ENCODE measurements around the gene COL21A1. TPM values are rescaled to one million over a fixed set of nuclear protein-coding genes. Genes with fewer than 3 reads are reported as not detected.

Gene COL21A1
- total and polyA plus RNA-seq, 2 donors (not counting 1 experiment from before 2014, with no cell fraction given), result 6.9 to 28.2 TPM

DNA sequence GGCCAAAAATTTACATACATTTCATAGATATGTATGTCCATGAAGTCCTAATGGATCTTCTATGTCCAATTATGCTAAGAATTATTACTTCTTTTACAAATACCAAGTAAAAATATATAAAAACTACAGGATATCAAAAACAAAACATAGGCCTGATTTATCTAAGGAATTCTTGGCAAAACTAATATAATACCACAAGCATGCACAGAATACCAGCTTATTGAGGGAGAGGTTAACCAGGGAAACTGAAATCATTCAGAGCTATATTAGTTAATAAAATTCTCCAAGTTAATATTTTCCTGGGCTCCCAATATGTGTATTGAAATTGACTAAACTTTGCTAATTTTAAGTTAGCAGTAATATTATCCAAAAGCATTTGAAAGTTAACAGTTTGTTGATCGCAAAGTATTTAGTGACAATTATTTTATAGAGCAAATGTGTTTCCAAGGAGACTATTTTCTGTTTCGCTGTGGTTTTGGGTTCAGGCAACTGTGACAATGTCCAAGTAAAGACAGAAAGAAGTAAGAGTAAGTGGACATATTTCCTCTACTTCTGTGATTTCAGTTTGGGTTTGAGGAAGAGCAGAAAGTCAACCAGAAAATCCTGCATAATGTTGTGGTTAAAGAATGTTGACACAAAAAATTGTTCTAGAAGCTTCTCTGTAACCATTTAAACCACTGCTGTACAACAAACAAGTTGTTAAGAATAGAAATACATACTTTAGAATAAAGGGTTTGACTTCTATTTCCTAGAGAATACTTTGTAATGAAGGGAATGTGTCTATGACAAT is 167.4 kb downstream of the COL21A1 start:
- Histone ChIP-seq H3K4me2 (ENCODE audit: extremely low read depth, insufficient read depth, low read length) (no peak overlapping the region), H3K27ac (ENCODE audit: insufficient read depth, low read length) (no peak overlapping the region)
- no peak for TF ChIP-seq EZH2 (IDR thresholded peaks at IDR 0.05; ENCODE audit: low read length, missing control alignments)
- TF ChIP-seq, protein P1, sequence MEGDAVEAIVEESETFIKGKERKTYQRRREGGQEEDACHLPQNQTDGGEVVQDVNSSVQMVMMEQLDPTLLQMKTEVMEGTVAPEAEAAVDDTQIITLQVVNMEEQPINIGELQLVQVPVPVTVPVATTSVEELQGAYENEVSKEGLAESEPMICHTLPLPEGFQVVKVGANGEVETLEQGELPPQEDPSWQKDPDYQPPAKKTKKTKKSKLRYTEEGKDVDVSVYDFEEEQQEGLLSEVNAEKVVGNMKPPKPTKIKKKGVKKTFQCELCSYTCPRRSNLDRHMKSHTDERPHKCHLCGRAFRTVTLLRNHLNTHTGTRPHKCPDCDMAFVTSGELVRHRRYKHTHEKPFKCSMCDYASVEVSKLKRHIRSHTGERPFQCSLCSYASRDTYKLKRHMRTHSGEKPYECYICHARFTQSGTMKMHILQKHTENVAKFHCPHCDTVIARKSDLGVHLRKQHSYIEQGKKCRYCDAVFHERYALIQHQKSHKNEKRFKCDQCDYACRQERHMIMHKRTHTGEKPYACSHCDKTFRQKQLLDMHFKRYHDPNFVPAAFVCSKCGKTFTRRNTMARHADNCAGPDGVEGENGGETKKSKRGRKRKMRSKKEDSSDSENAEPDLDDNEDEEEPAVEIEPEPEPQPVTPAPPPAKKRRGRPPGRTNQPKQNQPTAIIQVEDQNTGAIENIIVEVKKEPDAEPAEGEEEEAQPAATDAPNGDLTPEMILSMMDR (conservative IDR thresholded peaks at IDR 0.05 in 1 of 2, IDR thresholded peaks at IDR 0.05 in 1 of 2; ENCODE audit: low read depth in 1 of 2, low read length in 2 of 2), result no peak

DNA sequence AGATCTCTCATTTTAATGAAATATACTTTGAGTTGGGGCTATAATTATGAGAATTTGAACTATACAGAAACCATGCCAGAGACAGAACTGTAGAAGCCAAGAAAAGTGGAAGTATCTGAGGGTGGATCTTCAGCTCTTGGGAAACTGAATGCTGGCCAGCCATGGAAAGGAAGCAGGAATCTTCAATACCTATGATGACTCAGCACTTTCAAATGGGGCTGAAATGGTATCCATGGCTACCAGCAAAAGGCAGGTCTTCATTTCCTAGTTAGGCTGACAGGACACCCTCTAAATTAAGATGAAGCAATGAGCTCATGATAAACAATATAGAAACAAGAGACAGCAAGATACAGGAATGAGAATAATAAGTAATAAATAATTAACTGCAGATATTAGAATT is 171.3 kb downstream of the COL21A1 start:
- DNase-seq (ENCODE audit: low read depth in 2 of 2), result no peak
- no peaks in the 10 kb centered on the region for H4K20me1 ChIP-seq (ENCODE audit: control insufficient read depth, extremely low read depth, insufficient read depth, low read length)
- no peak overlapping the region for H3K9ac ChIP-seq (ENCODE audit: insufficient read depth, low read length)
- H3K4me3 ChIP-seq (replicated peaks in 1 of 4; ENCODE audit: control extremely low read depth in 1 of 4, insufficient read depth in 1 of 4, low read depth in 3 of 4, low read length in 4 of 4), result no peak overlapping the region
- no peak for TF ChIP-seq EZH2 (IDR thresholded peaks at IDR 0.05; ENCODE audit: low read length, missing control alignments)
- TF ChIP-seq, protein P1 (conservative IDR thresholded peaks at IDR 0.05 in 1 of 2, IDR thresholded peaks at IDR 0.05 in 1 of 2; ENCODE audit: low read depth in 1 of 2, low read length in 2 of 2), result no peak
- no peaks in the 10 kb centered on the region for H3K27me3 ChIP-seq (ENCODE audit: control insufficient read depth, insufficient read depth, low read length)
- no peaks in the 10 kb centered on the region for H3K79me2 ChIP-seq (ENCODE audit: control insufficient read depth, insufficient read depth, low read length)
- no peak overlapping the region for H2AFZ ChIP-seq (ENCODE audit: low read length)
- no peaks in the 10 kb centered on the region for H3K36me3 ChIP-seq (ENCODE audit: control insufficient read depth, insufficient read depth, low read length)
- H3K4me2 ChIP-seq (ENCODE audit: extremely low read depth, insufficient read depth, low read length), result no peak overlapping the region
- no peaks in the 10 kb centered on the region for H3K9me3 ChIP-seq (ENCODE audit: control insufficient read depth, insufficient read depth, low read depth, low read length)
- H3K4me1 ChIP-seq (ENCODE audit: control insufficient read depth, extremely low read depth, insufficient read depth, low read length), result no peaks in the 10 kb centered on the region
- no peak overlapping the region for H3K27ac ChIP-seq (ENCODE audit: insufficient read depth, low read length)

More for the DNA sequence above, 167.4 kb downstream of the COL21A1 start:
- H3K9ac ChIP-seq (ENCODE audit: insufficient read depth, low read length), result no peak overlapping the region
- H3K9me3 ChIP-seq (ENCODE audit: control insufficient read depth, insufficient read depth, low read depth, low read length), result no peaks in the 10 kb centered on the region
- no peaks in the 10 kb centered on the region for H3K79me2 ChIP-seq (ENCODE audit: control insufficient read depth, insufficient read depth, low read length)
- H3K4me1 ChIP-seq (ENCODE audit: control insufficient read depth, extremely low read depth, insufficient read depth, low read length), result no peaks in the 10 kb centered on the region
- H2AFZ ChIP-seq (ENCODE audit: low read length), result no peak overlapping the region
- H3K4me3 ChIP-seq (replicated peaks in 1 of 4; ENCODE audit: control extremely low read depth in 1 of 4, insufficient read depth in 1 of 4, low read depth in 3 of 4, low read length in 4 of 4), result no peak overlapping the region
- no peaks in the 10 kb centered on the region for H4K20me1 ChIP-seq (ENCODE audit: control insufficient read depth, extremely low read depth, insufficient read depth, low read length)
- DNase-seq (ENCODE audit: low read depth in 2 of 2), result peak; percentile 39 to 65
- H3K27me3 ChIP-seq (ENCODE audit: control insufficient read depth, insufficient read depth, low read length), result no peaks in the 10 kb centered on the region
- no peaks in the 10 kb centered on the region for H3K36me3 ChIP-seq (ENCODE audit: control insufficient read depth, insufficient read depth, low read length)

DNA sequence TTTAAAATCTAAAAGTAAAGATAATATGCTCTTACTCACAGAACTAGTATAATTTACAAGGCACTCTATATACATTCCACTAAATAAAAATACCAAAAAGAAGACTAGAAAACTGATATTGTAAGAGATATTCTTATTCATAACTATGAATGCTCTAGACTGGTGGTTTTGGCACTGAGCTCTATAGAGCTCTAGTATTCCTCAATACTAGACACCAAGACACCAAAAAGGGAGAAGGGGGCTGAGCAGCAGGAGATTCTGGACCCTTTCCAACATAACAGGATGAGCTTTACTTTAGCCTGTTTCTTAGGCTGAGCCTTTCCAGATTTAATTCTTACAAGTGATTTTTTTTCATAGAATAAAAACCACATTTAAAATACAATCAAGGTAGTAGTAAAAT is 173.6 kb downstream of the COL21A1 start:
- Histone ChIP-seq H4K20me1 (ENCODE audit: control insufficient read depth, extremely low read depth, insufficient read depth, low read length) (no peaks in the 10 kb centered on the region), H3K4me3 (replicated peaks in 1 of 4; ENCODE audit: control extremely low read depth in 1 of 4, insufficient read depth in 1 of 4, low read depth in 3 of 4, low read length in 4 of 4) (no peak overlapping the region), H3K4me1 (ENCODE audit: control insufficient read depth, extremely low read depth, insufficient read depth, low read length) (no peaks in the 10 kb centered on the region), H3K27me3 (ENCODE audit: control insufficient read depth, insufficient read depth, low read length) (no peaks in the 10 kb centered on the region), H3K4me2 (ENCODE audit: extremely low read depth, insufficient read depth, low read length) (no peak overlapping the region), H3K9me3 (ENCODE audit: control insufficient read depth, insufficient read depth, low read depth, low read length) (no peaks in the 10 kb centered on the region), H2AFZ (ENCODE audit: low read length) (no peak overlapping the region), H3K36me3 (ENCODE audit: control insufficient read depth, insufficient read depth, low read length) (no peaks in the 10 kb centered on the region), H3K9ac (ENCODE audit: insufficient read depth, low read length) (no peak overlapping the region), H3K79me2 (ENCODE audit: control insufficient read depth, insufficient read depth, low read length) (no peaks in the 10 kb centered on the region), H3K27ac (ENCODE audit: insufficient read depth, low read length) (no peak overlapping the region)
- no peak for TF ChIP-seq EZH2 (IDR thresholded peaks at IDR 0.05; ENCODE audit: low read length, missing control alignments)
- TF ChIP-seq, protein P1 (conservative IDR thresholded peaks at IDR 0.05 in 1 of 2, IDR thresholded peaks at IDR 0.05 in 1 of 2; ENCODE audit: low read depth in 1 of 2, low read length in 2 of 2), result no peak
- no peak for DNase-seq (ENCODE audit: low read depth in 2 of 2)

Data from fibroblast of lung (primary cell).